ENCODE measurements around the gene ANKRD53.

GRCh38 chr2:70975237-70975636, 3.2 kb upstream of the ANKRD53 start:
- TF ChIP-seq CTCF (IDR thresholded peaks at IDR 0.05), result no peak
- TF ChIP-seq EZH2 (IDR thresholded peaks at IDR 0.05; ENCODE audit: borderline replicate concordance, insufficient read depth, low read depth, low read length, poor library complexity, severe bottlenecking), result no peak
